ENCODE data around the gene MORN4.

Gene MORN4

DNA sequence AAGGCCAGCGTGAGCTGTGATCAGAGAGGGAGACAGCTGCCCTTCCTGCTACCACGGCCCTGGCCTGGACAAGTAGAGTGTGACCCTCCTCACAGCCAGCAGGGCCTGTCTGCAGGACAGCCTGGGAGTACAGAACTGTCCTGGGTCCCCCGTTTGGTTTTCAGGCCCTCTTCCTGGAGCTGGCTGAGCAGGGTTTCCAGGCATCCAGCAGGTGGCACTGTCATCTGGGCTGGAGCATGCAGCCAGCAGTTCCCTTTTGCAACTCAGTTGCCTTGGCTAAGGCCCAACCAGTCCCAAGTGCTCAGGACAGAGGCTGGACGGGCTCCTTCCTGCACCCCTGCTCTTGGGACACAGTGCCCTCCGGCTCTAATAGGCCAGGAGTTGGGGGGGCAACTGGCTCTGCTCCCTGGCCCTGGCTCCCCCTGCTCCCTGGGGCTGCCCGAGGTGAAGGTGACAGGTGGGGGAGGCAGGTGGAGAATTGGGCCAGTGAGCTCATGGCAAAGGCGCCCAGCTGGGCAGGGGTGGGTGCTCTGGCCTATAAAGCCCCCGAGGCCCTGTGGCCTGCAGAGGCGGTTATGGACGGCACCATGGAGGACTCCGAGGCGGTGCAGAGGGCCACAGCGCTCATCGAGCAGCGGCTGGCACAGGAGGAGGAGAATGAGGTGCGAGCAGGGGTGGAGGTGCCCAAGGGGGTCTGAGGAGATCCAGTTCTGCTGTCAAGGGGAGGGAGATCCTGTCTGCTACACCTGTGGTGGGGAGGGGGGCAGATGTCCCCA, 60.9 kb downstream of the MORN4 start, which contains the start of gene ANKRD2:
ANKRD2 (plus strand) TSS at position 566 of the 776 bp plus-strand sequence; CDS start at position 576, 10 bp downstream.
- peak; percentile 48 for DNase-seq

DNA sequence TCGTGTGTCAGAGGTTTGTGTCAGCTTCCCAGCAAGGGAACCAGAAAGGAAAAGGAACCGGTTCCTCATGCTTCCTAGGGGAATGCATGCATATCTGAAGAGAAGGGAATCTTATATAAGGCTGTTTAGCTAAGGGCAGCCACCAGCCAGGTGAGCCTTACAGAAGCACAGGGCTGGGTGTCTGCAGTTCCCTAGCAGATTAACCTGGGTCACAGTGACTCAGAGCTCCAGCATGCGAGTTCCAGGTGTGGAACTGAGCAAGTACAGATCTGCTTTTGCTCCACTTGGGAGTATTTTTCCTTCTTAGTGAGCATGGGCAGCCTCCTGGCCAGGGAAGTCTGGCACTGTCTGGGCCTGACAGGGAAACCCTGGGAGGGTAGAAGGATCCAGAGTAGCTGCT, 61.7 kb downstream of the MORN4 start:
- DNase-seq: no peak

DNA sequence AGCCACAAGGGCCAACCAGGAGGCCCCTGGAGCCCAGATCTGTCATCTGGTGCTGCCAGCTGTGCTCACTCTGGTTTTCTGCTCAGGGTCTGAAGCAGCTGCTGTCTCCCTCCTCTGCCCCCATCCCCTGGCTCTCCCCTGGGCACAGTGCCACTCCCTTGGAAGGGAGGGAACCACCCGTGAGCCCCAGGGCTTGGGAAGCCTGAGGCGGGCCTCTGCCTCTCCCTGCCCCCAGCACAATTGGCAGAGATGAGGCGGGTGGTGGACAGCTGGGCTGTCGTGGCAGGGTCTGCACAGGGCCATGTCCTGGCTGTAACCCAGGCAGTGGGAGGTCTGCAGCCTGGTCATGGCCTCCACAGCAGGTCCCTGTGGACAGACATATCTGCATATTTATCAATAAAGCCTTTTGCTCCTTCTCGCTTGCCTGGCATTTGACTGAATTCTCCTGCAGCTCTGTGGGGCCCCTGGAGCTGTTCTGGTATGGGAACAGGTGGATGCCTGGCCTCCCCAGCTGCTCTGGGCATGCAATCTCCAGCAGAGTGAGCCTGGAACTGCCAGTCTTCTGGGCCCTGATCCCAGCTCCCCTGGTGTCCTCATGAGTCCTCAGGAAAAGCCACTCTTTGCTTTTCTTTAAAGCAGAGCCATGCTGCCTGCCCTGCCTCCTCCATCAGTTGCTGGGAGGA, 62.4 kb downstream of the MORN4 start:
- no peak for DNase-seq

- no peak for DNase-seq
These were observed 63.0 kb downstream of the MORN4 start for GRCh38 chr10:97570146-97570788.

GRCh38 chr10:97567891-97568290, 65.4 kb downstream of the MORN4 start:
- DNase-seq: no peak

DNA sequence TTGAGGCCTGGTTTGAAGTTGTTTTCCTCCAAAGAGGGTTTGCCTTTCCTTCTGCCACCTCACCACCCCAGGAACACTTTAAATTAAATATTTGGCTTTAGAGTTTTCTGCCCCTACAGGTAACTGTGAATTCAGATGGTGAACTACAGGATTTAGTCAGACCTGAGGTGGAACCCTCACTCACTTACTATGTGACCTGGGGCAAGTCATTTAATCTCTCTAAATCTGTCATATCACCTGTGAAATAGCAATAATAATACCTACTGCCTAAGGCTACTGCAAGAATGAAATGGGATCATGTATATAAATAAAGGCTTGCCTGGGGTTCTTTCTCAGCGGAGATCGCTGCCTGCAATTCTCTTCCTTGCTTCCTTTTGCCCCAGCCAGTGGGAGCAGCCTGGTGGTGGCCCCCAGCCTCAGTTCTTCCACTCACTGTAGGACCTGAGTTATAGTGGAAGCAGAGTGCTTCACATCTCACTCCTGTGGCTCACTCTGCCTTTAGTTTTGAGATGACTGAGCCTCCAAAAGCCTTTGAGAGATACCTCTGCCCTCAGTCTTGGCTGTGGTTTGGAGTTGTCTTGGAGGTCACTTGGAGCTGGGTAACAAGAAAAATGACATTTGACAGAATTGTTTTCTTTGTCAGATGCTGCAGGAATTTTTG, 66.8 kb downstream of the MORN4 start:
- DNase-seq: no peak

GRCh38 chr10:97564776-97565175, 68.5 kb downstream of the MORN4 start:
- DNase-seq: no peak
